Measurements from ENCODE around the gene DRD2. TPM values are rescaled to one million over a fixed set of nuclear protein-coding genes. Genes with fewer than 3 reads are reported as not detected.

Gene DRD2
- total RNA-seq, 1 donor from 2014 or later, result not detected

DNA sequence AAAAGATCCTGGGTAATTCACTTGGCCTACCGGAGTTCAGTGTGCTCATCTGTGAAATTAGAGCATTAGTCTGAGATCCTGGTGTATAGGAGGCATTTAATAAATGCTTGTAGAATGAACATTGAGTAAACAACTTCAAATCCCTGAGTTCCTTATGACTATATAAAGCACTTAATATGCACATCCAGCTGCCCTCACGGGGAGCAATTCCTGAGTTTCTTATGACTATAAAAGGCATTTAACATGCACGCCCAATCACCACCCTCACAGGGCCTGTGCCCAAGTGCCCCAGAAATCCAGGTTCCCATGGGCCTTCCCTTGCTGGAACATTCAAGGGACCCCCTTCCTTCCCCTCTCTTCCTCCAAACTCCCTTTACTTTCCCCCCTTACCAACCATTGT is 13.6 kb downstream of the DRD2 start:
- H3K4me3 ChIP-seq (ENCODE audit: low read depth, low read length), result no peak overlapping the region
- DNase-seq (ENCODE audit: low read depth), result no peak
- TF ChIP-seq, protein P1, sequence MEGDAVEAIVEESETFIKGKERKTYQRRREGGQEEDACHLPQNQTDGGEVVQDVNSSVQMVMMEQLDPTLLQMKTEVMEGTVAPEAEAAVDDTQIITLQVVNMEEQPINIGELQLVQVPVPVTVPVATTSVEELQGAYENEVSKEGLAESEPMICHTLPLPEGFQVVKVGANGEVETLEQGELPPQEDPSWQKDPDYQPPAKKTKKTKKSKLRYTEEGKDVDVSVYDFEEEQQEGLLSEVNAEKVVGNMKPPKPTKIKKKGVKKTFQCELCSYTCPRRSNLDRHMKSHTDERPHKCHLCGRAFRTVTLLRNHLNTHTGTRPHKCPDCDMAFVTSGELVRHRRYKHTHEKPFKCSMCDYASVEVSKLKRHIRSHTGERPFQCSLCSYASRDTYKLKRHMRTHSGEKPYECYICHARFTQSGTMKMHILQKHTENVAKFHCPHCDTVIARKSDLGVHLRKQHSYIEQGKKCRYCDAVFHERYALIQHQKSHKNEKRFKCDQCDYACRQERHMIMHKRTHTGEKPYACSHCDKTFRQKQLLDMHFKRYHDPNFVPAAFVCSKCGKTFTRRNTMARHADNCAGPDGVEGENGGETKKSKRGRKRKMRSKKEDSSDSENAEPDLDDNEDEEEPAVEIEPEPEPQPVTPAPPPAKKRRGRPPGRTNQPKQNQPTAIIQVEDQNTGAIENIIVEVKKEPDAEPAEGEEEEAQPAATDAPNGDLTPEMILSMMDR (conservative IDR thresholded peaks at IDR 0.05; ENCODE audit: low read depth, low read length), result no peak

GRCh38 chr11:113460469-113460868 is 14.7 kb downstream of the DRD2 start:
- TF ChIP-seq, protein P1 (conservative IDR thresholded peaks at IDR 0.05; ENCODE audit: low read depth, low read length), result no peak
- no peak overlapping the region for H3K4me3 ChIP-seq (ENCODE audit: low read depth, low read length)
- DNase-seq (ENCODE audit: low read depth), result no peak

DNA sequence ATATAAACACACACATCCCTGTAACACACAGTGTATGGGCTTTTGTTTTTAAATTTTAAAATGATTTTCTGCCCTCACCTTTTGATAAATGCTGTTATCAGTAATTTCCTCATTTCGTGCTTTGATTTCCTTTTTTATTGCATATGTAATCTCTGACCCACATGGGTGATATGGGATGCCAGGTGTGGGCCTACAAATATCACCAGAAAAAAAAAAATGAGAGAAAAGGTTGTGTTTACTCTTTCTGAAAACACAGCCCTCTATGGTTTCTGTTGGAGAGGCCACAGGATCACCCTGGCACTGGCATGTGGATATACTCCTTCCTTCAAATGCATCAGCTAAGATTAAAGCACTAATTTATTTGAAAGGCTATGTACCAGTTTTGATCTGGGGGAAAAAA is 17.0 kb downstream of the DRD2 start:
- H3K4me3 ChIP-seq (ENCODE audit: low read depth, low read length), result no peak overlapping the region
- DNase-seq (ENCODE audit: low read depth), result no peak
- TF ChIP-seq, protein P1 (conservative IDR thresholded peaks at IDR 0.05; ENCODE audit: low read depth, low read length), result no peak

DNA sequence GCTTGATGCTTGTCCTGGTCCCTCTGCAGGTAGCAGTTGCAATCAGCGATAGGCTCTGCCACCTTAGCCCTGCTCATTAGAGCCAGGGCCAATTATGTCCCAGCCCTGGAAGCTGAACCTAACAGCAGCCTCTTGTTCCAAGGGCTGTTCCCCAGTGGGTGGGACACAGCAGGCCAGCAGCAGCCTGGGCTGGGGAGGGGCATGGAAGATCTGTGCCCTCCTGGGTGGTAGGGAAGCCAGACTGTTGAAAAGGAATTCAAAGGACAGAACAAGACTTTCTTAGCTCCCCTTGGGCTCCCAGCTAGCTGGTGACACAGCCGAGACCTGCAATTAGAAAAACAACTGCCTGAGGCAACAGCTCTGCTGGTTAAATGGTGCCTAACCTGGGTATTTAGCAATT is 17.4 kb downstream of the DRD2 start:
- DNase-seq (ENCODE audit: low read depth), result no peak
- TF ChIP-seq, protein P1 (conservative IDR thresholded peaks at IDR 0.05; ENCODE audit: low read depth, low read length), result no peak
- H3K4me3 ChIP-seq (ENCODE audit: low read depth, low read length), result no peak overlapping the region

- H3K4me3 ChIP-seq (ENCODE audit: low read depth, low read length), result no peak overlapping the region
- DNase-seq (ENCODE audit: low read depth), result no peak
These were observed 20.7 kb downstream of the DRD2 start for GRCh38 chr11:113454455-113454854.

DNA sequence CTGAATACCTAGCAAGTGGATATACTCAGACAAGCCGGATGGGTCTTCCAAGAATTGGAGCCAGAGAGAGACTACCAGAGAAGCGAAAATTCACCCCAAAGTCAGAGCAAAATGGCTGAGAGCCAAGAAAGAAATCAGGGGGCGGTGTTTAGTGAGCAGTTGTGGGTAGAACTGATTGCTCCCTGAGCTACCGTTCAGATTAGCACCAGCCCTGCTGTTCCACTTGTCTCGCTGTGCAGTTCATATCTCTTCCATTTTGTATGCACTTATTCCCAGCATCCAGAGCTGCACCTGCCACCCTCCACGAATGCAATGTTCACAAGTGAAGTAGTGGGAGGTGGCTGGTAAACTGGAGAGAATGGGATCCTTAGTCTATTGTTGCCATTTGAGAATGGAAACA is 25.5 kb downstream of the DRD2 start:
- H3K4me3 ChIP-seq (ENCODE audit: low read depth, low read length), result no peak overlapping the region
- TF ChIP-seq, protein P1 (conservative IDR thresholded peaks at IDR 0.05; ENCODE audit: low read depth, low read length), result no peak
- no peak for DNase-seq (ENCODE audit: low read depth)

More at GRCh38 chr11:113454455-113454854, 20.7 kb downstream of the DRD2 start:
- TF ChIP-seq, protein P1 (conservative IDR thresholded peaks at IDR 0.05; ENCODE audit: low read depth, low read length), result no peak

DNA sequence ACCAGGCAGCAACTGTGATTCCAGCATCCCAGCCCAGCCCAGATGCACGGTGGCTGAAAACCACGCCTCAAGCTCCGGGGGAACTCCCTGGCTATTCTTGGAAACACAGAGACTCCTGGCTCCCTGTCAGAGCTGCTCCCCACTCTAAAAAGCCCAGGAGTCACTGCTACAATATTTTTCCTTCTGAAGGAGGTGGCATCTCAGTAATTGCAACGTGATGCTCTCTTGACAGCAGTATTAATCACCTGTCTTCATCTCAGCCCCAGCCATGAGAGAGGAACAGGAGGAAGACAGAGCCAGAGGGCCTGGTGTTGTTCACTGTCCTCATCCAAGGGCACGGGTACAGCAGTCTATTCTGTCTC is 26.9 kb downstream of the DRD2 start:
- DNase-seq (ENCODE audit: low read depth), result no peak
- TF ChIP-seq, protein P1 (conservative IDR thresholded peaks at IDR 0.05; ENCODE audit: low read depth, low read length), result no peak
- no peak overlapping the region for H3K4me3 ChIP-seq (ENCODE audit: low read depth, low read length)

Data from epithelial cell of proximal tubule (primary cell).